Measurements from ENCODE around the gene KLHL25.
A peak's percentile ranks its signal among the peaks of the same experiment; 100 is the strongest.

Gene KLHL25

DNA sequence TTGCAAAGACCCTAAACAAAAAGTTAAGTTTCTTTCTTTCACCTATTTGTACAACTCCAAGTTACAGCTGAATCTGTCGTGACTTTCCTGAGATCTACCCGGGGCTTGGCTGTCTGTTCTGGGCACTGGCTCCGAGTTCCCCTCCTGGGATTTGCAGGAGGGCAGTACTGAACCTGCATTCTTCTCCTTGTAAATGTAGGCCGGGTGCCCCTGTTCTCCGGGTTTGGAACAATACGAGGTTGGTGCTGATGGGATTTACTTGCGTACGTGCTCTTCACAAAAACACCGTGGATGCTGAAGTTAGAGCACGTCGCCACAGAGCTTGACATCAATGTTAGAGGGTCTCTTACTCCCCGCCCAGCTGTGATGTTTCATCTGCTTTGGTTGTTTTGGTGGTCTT, 48.1 kb downstream of the KLHL25 start:
- DNase-seq (ENCODE audit: low read depth) = no peak

DNA sequence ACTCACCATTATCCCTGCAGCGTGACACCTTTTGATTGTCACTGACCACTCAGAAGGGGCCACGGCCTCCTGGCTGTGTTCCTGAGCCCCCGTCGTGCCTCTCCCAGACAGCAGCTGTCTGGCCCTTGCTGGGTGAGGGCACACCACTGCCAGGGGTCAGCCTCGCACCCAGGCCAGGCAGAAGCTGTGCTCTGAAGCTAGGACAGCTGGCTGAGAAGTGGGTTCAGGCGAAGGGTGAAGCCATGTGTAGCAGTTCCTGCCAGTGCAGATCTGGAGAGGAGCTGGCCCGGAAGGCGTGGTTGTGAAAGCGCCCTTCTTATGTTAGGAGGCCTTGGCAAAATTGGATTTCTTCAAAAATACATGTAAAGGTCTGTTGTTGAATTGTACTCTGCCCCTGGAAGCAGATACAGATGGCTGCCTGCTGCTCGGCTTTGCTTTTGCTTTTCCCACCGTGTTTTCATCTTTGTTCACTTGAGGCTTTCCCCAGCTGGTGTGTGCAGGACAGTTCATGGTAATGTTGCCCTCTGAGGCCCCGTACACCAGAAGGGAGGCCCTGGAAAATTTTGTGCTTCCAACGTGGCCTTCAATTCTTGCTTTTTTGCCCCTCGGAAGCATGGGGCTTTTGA, 49.1 kb downstream of the KLHL25 start:
- DNase-seq (ENCODE audit: low read depth) = no peak

- no peak for DNase-seq (ENCODE audit: low read depth)
These were observed 49.7 kb downstream of the KLHL25 start for GRCh38 chr15:85745023-85745422.

DNA sequence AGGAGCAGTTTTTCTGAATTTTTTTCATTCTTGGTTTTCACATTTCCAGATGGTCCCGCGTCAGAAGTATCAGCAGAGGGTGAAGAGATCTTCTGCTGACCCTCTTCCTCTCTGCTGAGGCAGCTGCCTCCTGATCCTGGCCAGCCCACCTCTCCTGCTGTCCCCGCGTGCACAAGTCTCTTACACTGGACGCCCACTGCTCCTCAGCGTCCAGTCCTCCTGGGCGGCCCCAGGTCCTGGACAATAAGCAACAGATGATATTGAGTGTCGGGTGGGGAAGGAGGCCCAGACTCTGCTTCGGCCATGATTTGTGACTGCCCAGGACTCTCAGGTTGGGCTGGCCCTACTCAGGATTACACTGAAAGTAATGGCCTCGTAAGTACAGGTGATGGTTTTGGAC, 50.1 kb downstream of the KLHL25 start:
- DNase-seq (ENCODE audit: low read depth) = no peak

DNA sequence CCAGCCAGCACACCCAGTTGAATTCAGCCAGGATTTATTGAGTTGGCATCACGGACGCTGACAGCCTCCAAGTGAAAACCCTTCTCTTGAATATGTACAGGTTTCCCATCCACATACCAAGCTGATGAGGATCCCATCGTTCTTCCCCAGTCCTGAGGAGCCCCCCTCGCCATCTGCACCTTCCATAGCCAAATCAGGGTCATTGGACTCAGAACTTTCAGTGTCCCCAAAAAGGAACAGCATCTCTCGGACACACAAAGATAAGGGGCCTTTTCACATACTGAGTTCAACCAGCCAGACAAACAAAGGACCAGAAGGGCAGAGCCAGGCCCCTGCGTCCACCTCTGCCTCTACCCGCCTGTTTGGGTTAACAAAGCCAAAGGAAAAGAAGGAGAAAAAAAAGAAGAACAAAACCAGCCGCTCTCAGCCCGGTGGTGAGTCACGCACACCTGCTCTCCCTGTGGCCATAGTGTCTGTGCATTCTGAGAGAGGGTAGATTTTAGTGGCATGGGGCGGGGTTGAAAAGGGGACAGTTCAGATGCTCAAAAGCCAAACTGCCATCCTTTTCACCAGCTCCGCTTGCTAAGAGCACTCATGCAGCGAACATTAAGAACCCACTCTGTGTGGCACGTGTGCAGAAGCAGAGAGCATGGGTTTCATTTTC, 51.2 kb downstream of the KLHL25 start:
- no peak for DNase-seq (ENCODE audit: low read depth)

GRCh38 chr15:85742186-85742821, 52.4 kb downstream of the KLHL25 start:
- DNase-seq (ENCODE audit: low read depth) = peak; percentile 26

DNA sequence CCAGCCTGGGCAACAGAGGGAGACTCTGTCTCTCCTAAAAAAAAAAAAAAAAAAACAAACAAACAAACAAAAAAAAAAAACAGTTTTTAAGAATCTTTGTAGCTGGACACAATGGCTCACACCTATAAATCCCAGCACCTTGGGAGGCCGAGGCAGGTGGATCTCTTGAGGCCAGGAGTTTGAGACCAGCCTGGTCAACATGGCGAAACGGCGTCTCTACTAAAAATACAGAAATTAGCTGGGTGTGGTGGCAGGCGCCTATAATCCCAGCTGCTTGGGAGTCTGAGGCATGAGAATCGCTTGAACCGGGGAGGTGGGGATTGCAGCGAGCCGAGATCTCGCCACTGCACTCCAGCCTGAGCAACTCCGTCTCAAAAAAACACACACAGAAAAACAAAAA, 53.1 kb downstream of the KLHL25 start:
- no peak for DNase-seq (ENCODE audit: low read depth)

DNA sequence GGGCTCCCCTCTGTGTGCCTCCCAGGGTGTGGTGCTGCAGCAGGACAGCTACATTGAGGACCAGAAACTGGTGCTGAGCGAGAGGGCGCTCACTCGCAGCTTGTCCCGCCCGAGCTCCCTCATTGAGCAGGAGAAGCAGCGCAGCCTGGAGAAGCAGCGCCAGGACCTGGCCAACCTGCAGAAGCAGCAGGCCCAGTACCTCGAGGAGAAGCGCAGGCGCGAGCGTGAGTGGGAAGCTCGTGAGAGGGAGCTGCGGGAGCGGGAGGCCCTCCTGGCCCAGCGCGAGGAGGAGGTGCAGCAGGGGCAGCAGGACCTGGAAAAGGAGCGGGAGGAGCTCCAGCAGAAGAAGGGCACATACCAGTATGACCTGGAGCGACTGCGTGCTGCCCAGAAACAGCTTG, 53.7 kb downstream of the KLHL25 start:
- DNase-seq (ENCODE audit: low read depth) = no peak

DNA sequence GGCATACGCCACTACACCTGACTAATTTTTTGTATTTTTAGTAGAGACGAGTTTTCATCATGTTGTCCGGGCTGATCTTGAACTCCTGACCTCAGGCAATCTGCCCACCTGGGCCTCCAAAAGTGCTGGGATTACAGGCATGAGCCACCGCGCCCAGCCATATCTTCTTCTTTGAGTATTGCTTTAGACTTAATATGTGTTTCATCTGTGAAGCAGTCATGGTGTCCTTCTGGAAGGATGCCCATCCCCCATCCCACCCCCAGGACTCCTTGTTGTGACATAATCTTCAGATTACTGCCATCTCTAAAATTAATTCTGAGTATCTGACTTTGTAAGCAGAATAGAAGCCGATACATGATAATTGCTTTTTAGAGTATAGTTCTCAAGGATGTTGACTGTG, 57.7 kb downstream of the KLHL25 start:
- DNase-seq (ENCODE audit: low read depth) = no peak

- DNase-seq (ENCODE audit: low read depth) = no peak
These were observed 61.3 kb downstream of the KLHL25 start for GRCh38 chr15:85733416-85733815.

DNA sequence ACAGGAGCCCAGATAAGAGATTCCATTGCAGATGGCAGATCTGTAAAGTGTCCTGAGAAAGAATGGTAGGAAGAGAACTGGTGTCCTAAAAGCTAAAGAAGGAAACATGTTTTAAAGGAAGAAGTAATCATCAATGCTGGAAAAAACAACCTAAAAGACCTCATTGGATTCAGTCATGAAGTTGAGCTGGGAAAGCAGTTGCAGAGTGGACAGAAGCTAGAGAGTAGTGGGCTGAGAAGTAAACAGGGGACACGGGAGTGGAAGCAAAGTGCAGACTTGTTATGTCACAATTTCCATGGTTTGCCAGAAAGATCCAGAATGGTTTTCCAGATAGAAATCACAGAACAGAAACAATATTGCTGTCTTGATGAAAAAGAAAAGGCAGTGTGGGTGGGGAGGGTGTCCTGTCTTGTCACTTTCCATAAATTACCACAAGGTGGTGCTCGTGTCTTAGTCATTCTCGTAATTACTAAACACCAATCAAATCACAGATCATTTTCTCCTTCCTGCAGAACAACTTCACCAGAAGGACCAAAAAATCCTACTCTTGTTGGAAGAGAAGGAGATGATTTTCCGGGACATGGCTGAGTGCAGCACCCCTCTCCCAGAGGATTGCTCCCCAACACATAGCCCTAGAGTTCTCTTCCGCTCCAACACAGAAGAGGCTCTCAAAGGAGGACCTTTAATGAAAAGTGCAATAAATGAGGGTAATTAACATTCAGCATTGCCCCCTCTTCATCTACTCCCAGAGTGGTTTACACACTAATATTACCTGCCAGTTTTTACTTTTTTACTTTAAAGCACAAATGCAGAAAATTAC, 64.5 kb downstream of the KLHL25 start:
- peak; percentile 71 for DNase-seq (ENCODE audit: low read depth)

DNA sequence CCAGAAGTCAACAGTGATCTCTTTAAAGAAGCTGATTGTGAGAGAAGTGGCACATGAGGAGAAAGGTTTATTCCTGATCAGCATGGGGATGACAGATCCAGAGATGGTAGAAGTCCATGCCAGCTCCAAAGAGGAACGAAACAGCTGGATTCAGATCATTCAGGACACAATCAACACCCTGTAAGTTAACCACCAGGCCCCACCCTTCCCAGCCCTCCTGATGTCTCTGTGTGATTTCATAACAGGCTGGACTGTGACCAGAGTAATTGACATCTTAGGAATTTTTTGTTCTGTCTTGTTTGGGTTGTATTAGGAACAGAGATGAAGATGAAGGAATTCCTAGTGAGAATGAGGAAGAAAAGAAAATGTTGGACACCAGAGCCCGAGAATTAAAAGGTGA, 67.7 kb downstream of the KLHL25 start:
- DNase-seq (ENCODE audit: low read depth) = peak; percentile 73

DNA sequence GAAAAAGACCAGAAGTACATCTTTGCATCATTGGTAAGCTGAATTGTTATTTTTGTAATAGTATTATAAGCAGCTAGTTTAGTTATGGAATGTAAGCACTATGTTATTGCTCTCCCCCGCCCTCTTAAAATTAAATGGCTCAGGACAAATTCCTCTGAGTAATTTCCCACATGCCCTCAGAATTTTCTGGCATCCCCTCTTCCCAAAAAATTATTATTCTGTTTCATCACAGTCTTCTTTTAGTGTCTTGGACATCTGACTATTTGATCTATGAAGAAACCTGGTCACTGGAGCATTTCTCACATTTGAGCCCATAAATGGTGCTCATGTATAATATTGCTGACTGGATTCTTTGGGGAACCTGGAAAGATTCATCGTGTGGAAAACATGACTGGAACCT, 68.3 kb downstream of the KLHL25 start:
- DNase-seq (ENCODE audit: low read depth) = peak; percentile 79

GRCh38 chr15:85725564-85725963, 69.2 kb downstream of the KLHL25 start:
- no peak for DNase-seq (ENCODE audit: low read depth)

DNA sequence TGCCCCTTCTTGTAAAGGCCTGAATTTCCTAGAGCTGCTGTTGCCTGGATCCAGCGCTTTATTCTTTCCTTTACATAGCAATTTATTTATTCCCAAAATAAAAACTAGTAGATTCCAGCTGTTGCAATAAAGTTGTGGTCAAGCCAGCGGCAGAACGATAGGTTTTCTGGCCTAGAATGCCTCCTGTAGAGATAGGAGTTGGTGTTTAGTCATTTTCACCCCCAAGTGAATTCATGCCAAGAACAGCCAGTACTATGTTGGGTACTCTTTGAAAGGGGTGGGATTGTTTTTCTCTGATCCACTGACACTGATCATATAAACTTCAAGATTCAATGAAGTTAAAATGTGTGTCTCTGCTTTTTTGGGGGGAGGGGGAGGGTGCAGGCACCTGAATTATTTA, 69.7 kb downstream of the KLHL25 start:
- DNase-seq (ENCODE audit: low read depth) = peak; percentile 44

DNA sequence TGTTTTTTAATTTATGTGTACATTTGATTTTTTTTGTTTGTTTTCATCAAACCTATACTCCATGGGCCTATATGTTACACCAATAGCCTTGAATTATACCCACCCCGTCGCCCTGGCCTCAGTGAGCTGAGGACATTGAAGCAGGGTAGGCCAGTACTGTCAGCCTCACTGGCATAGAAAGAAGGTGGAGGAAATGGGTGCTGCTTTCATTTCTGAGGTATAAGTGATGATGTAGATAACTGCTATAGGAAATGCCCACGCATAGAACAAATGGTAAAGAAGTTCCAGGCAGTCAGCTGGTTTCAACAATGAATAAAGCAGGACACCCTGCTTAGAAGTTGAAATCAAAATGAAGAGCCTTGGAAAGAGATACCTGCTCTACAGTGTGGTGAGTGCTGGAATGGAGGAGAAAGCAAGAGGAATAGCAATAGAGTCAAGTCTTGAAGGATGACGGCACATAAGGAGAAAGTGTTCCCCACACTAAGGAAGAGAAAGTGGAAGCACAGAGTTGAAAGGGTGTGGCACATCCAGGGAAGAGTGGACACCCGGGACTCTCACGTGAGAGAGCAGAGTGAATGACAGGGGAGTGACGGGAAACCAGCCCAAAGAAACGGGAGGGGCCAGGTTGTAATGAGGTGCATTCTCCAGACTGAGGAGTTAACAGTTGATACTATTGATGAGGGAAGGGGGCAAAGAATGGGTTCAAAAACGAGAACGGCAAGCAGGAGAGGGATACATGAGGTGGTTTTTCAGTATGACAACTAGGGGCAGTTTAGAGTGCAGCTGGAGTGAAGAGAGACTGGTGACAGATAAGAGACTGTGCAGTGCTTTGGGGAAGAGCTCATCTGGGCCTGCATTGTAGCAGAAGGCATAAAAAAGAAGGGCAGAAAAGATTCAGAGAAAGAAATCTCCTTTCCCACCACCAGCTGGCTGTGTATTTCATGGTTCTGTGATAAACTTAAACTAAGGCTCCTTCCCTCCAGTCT, 70.5 kb downstream of the KLHL25 start:
- no peak for DNase-seq (ENCODE audit: low read depth)

GRCh38 chr15:85722374-85723152, 72.2 kb downstream of the KLHL25 start:
- DNase-seq (ENCODE audit: low read depth) = no peak

- no peak for DNase-seq (ENCODE audit: low read depth)
These were observed 75.7 kb downstream of the KLHL25 start for GRCh38 chr15:85718981-85719380.

- no peak for DNase-seq (ENCODE audit: low read depth)
These were observed 76.3 kb downstream of the KLHL25 start for GRCh38 chr15:85718271-85718971.

DNA sequence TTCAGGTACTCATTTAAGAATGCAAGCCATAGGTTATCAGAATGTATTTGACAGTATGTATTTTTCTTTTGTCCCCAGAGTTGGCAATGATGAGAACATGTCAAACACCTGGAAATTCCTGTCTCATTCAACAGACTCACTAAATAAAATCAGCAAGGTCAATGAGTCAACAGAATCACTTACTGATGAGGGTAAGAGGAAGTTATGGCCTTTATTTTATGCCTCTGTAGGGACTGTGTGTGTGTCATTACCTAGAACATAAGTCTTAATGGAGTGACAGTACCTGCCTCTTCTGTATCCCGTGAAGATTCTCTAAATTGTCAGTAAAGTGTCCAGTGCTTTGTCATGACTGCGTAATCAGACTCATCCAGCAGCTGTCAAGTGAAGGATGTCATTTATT, 77.5 kb downstream of the KLHL25 start:
- DNase-seq (ENCODE audit: low read depth) = no peak

All from EH (cell line).